CD4-positive, alpha-beta memory T cell (primary cell): ENCODE results near the gene CAMK2N2. TPM values are rescaled to one million over a fixed set of nuclear protein-coding genes. Genes with fewer than 3 reads are reported as not detected.
"Not testable (repeated sequence)": the region's sequence is repeated elsewhere in the genome, so short reads cannot be mapped to it uniquely, and the experiment has no call there.

ENCODE experiments used
- CTCF ChIA-PET: fragments of 350-600 bp; sonication (Branson Sonifier 250); formaldehyde crosslinking; loops from one replicate; lab custom pipeline; 2021; ENCODE audit warnings: inconsistent platforms; ENCODE audit not compliant: partially characterized antibody; lab: Charles Lee
- POLR2A ChIA-PET: fragments of 350-600 bp; sonication (Branson Sonifier 250); formaldehyde crosslinking; loops from one replicate; lab custom pipeline; 2021; ENCODE audit not compliant: partially characterized antibody; lab: Charles Lee
- DNase-seq, 5 donors: peaks; one replicate each; pipeline versions ENCODE4 v3.0.0 to v3.0.0-alpha.2; 2020 to 2022; ENCODE audit warnings: mixed read lengths in 1 of 5
- H3K27ac ChIP-seq: one replicate; pipeline ENCODE4 v1.7.0; 2013; ENCODE audit warnings: low read depth, low read length
- H3K27me3 ChIP-seq: 2 replicates; pipeline ENCODE4 v1.7.0; 2013; ENCODE audit warnings: mild to moderate bottlenecking, low read length, moderate library complexity; ENCODE audit not compliant: insufficient read depth
- H3K36me3 ChIP-seq: 2 replicates; pipeline ENCODE4 v1.7.0; 2013; ENCODE audit warnings: mild to moderate bottlenecking, low read length, moderate library complexity; ENCODE audit not compliant: insufficient read depth
- H3K4me1 ChIP-seq: 2 replicates; pipeline ENCODE4 v1.7.0; 2013; ENCODE audit warnings: mild to moderate bottlenecking, low read length, moderate library complexity; ENCODE audit not compliant: insufficient read depth
- H3K4me3 ChIP-seq, 2 donors: one replicate each; pipeline ENCODE4 v1.7.0; 2013; ENCODE audit warnings: low read length in 2 of 2, mild to moderate bottlenecking in 1 of 2
- H3K9me3 ChIP-seq, 2 donors: one replicate each; pipeline ENCODE4 v1.7.0; 2013; ENCODE audit warnings: low read length in 2 of 2, control low read depth in 1 of 2; ENCODE audit not compliant: control insufficient read depth in 1 of 2
- H3K27ac Mint-ChIP-seq, 7 donors: one replicate each; pipeline ENCODE4 v1.8.0; 2020 to 2021; ENCODE audit warnings: mixed read lengths in 7 of 7, mild to moderate bottlenecking in 6 of 7, inconsistent platforms in 3 of 7, moderate library complexity in 3 of 7
- H3K27me3 Mint-ChIP-seq, 2 donors: one replicate each; pipeline ENCODE4 v1.8.0; 2020 to 2021; ENCODE audit warnings: mixed read lengths in 2 of 2
- H3K36me3 Mint-ChIP-seq, 2 donors: one replicate each; pipeline ENCODE4 v1.8.0; 2020 to 2021; ENCODE audit warnings: mixed read lengths in 2 of 2, inconsistent platforms in 1 of 2, mild to moderate bottlenecking in 1 of 2
- H3K4me1 Mint-ChIP-seq, 4 donors: one replicate each; pipeline ENCODE4 v1.8.0; 2020 to 2021; ENCODE audit warnings: mixed read lengths in 4 of 4, mild to moderate bottlenecking in 1 of 4
- H3K4me3 Mint-ChIP-seq, 8 donors: one replicate each; pipeline ENCODE4 v1.8.0; 2020 to 2021; ENCODE audit warnings: mixed read lengths in 8 of 8, mild to moderate bottlenecking in 7 of 8, moderate library complexity in 6 of 8, inconsistent platforms in 3 of 8
- H3K9me3 Mint-ChIP-seq, 8 donors: one replicate each; pipeline ENCODE4 v1.8.0; 2020 to 2021; ENCODE audit warnings: mixed read lengths in 8 of 8, mild to moderate bottlenecking in 5 of 8, inconsistent platforms in 3 of 8, moderate library complexity in 1 of 8
- intact Hi-C: fragments of 100-400 bp; cut with micrococcal nuclease; formaldehyde crosslinking; loops from one replicate; pipeline ENCODE4 v1.15.1; 2023
- polyA plus RNA-seq, 2 donors: library from polyadenylated mRNA; unstranded; fragments of 300-500 nt; fragmentation: Illumina TruSeq; gene quantifications; one replicate each; pipeline ENCODE4 v1.2.3, GENCODE V29; 2021
- total RNA-seq, 2 experiments: library from RNA; stranded (reverse); gene quantifications; one replicate each; pipeline ENCODE4 v1.2.3, GENCODE V29; 2021

The CAMK2N2 gene
- total and polyA plus RNA-seq, 4 experiments from 2014 or later: 0.25 TPM; not detected in 3

GRCh38 chr3:184275961-184276910, 14.9 kb upstream of the CAMK2N2 start, which contains the start of gene ECE2:
ECE2 (plus strand) TSS chr3:184276022; CDS start chr3:184276154, 132 bp downstream.
- H3K9me3 ChIP-seq: no peaks in the 10 kb centered on the region
- H3K36me3 ChIP-seq: no peaks in the 10 kb centered on the region
- intact Hi-C loops: no loop called here
- ChIA-PET POLR2A (no interaction called here), CTCF (interaction anchor here (0.6 kb wide), 1 partner anchor 357 kb away, joined by 3 read pairs; no protein-coding TSS in a partner anchor)
- DNase-seq: no peak
- H3K4me3 ChIP-seq: no peak within 1 kb of the TSS
- Mint-ChIP-seq H3K36me3 (peaks cover 0 to 6% of the 10 kb centered on the region in 2 donors), H3K9me3 (peaks cover 0 to 2% (median 0%) of the 10 kb centered on the region in 8 donors), H3K4me3 (peak within 1 kb of the TSS in 5 of 8 donors; percentile 6 to 68 (median 40)), H3K27me3 (peaks cover 29 to 43% of the 10 kb centered on the region in 2 donors), H3K27ac (no peak within 1 kb of the TSS), H3K4me1 (peaks cover 0 to 6% (median 5%) of the 10 kb centered on the region in 4 donors)
- H3K27me3 ChIP-seq: peaks cover 20% of the 10 kb centered on the region
- no peak within 1 kb of the TSS for H3K27ac ChIP-seq
- no peaks in the 10 kb centered on the region for H3K4me1 ChIP-seq

- H3K27ac ChIP-seq: no peak overlapping the region
- H3K36me3 Mint-ChIP-seq: peaks cover 0 to 6% of the 10 kb centered on the region in 2 donors
- H3K4me3 Mint-ChIP-seq: peak overlapping the region in 4 of 8 donors; percentile 6 to 54 (median 38)
- H3K4me3 ChIP-seq: no peak overlapping the region
- H3K27me3 Mint-ChIP-seq: peaks cover 29 to 43% of the 10 kb centered on the region in 2 donors
- peaks cover 20% of the 10 kb centered on the region for H3K27me3 ChIP-seq
- H3K36me3 ChIP-seq: no peaks in the 10 kb centered on the region
- no peaks in the 10 kb centered on the region for H3K4me1 ChIP-seq
- no peak overlapping the region for H3K27ac Mint-ChIP-seq
- ChIA-PET CTCF (no interaction called here), POLR2A (no interaction called here)
- intact Hi-C loops: no loop called here
- H3K9me3 Mint-ChIP-seq: peaks cover 0 to 2% (median 0%) of the 10 kb centered on the region in 8 donors
- H3K4me1 Mint-ChIP-seq: peaks cover 0 to 6% (median 5%) of the 10 kb centered on the region in 4 donors
- no peak for DNase-seq
- no peaks in the 10 kb centered on the region for H3K9me3 ChIP-seq
Observed at GRCh38 chr3:184275381-184275701, 14.0 kb upstream of the CAMK2N2 start.

GRCh38 chr3:184272269-184272668, 10.9 kb upstream of the CAMK2N2 start:
- intact Hi-C loops: no loop called here
- H3K4me3 ChIP-seq: no peak overlapping the region
- H3K27ac ChIP-seq: no peak overlapping the region
- no peaks in the 10 kb centered on the region for H3K4me1 ChIP-seq
- peaks cover 0 to 4% (median 0%) of the 10 kb centered on the region in 8 donors for H3K9me3 Mint-ChIP-seq
- DNase-seq: no peak
- peaks cover 0 to 6% (median 5%) of the 10 kb centered on the region in 4 donors for H3K4me1 Mint-ChIP-seq
- H3K9me3 ChIP-seq: no peaks in the 10 kb centered on the region
- ChIA-PET CTCF (interaction anchor here (0.6 to 1.1 kb wide), 2 partner anchors 12 to 45 kb away, joined by 3 to 5 read pairs; no protein-coding TSS in a partner anchor), POLR2A (no interaction called here)
- no peak overlapping the region for H3K4me3 Mint-ChIP-seq
- peaks cover 25 to 35% of the 10 kb centered on the region in 2 donors for H3K27me3 Mint-ChIP-seq
- peaks cover 0 to 6% of the 10 kb centered on the region in 2 donors for H3K36me3 Mint-ChIP-seq
- no peak overlapping the region for H3K27ac Mint-ChIP-seq
- H3K36me3 ChIP-seq: no peaks in the 10 kb centered on the region
- peaks cover 19% of the 10 kb centered on the region for H3K27me3 ChIP-seq

GRCh38 chr3:184267249-184267648, 5.9 kb upstream of the CAMK2N2 start:
- not testable (repeated sequence) for H3K27me3 ChIP-seq

GRCh38 chr3:184262764-184263179, 1.4 kb upstream of the CAMK2N2 start:
- ChIA-PET CTCF (no interaction called here), POLR2A (no interaction called here)
- H3K36me3 Mint-ChIP-seq: peaks cover 0 to 3% of the 10 kb centered on the region in 2 donors
- H3K9me3 ChIP-seq: no peaks in the 10 kb centered on the region
- H3K4me3 ChIP-seq: peak overlapping the region in 1 of 2 donors; percentile 52
- intact Hi-C loops: no loop called here
- H3K4me3 Mint-ChIP-seq: peak overlapping the region in 7 of 8 donors; percentile 47 to 88 (median 67)
- no peaks in the 10 kb centered on the region for H3K36me3 ChIP-seq
- H3K4me1 ChIP-seq: peaks cover 25% of the 10 kb centered on the region
- H3K27ac Mint-ChIP-seq: peak overlapping the region in 1 of 7 donors; percentile 70
- DNase-seq: no peak
- H3K27me3 ChIP-seq: no peaks in the 10 kb centered on the region
- H3K9me3 Mint-ChIP-seq: peaks cover 0 to 5% (median 0%) of the 10 kb centered on the region in 8 donors
- no peak overlapping the region for H3K27ac ChIP-seq
- H3K4me1 Mint-ChIP-seq: peaks cover 14 to 35% (median 18%) of the 10 kb centered on the region in 4 donors
- H3K27me3 Mint-ChIP-seq: peaks cover 6 to 18% of the 10 kb centered on the region in 2 donors

More at GRCh38 chr3:184267249-184267648, 5.9 kb upstream of the CAMK2N2 start:
- H3K4me3 Mint-ChIP-seq, H3K4me3 ChIP-seq, H3K9me3 ChIP-seq, POLR2A ChIA-PET, H3K9me3 Mint-ChIP-seq, DNase-seq, H3K4me1 Mint-ChIP-seq, H3K27ac Mint-ChIP-seq, H3K27ac ChIP-seq, H3K36me3 Mint-ChIP-seq, CTCF ChIA-PET, H3K36me3 ChIP-seq, intact Hi-C loops: not testable (repeated sequence)
- H3K27me3 Mint-ChIP-seq: peaks cover 8 to 20% of the 10 kb centered on the region in 2 donors
- H3K4me1 ChIP-seq: peaks cover 11% of the 10 kb centered on the region

GRCh38 chr3:184261854-184262763, 756 bp upstream of the CAMK2N2 start:
- intact Hi-C loops: loop anchor here (2.0 kb wide), 1 partner anchor 37 kb away; the partner anchor contains the start of gene PSMD2
- peak overlapping the region; percentile 52 to 61 for H3K4me3 ChIP-seq
- H3K9me3 ChIP-seq: no peaks in the 10 kb centered on the region
- H3K9me3 Mint-ChIP-seq: peaks cover 0 to 2% (median 0%) of the 10 kb centered on the region in 8 donors
- H3K27ac ChIP-seq: no peak overlapping the region
- peak in 3 of 5 donors; percentile 19 to 61 (median 23) for DNase-seq
- H3K27ac Mint-ChIP-seq: peak overlapping the region in 5 of 7 donors; percentile 0 to 70 (median 19)
- peak overlapping the region; percentile 82 to 91 (median 88) for H3K4me3 Mint-ChIP-seq
- POLR2A ChIA-PET: interaction anchor here (3.6 kb wide), 1 partner anchor 12 kb away, joined by 16 read pairs; the partner anchor contains the start of gene EEF1AKMT4
- peaks cover 3% of the 10 kb centered on the region in 2 donors for H3K36me3 Mint-ChIP-seq
- H3K4me1 Mint-ChIP-seq: peaks cover 14 to 35% (median 18%) of the 10 kb centered on the region in 4 donors
- CTCF ChIA-PET: interaction anchor here (0.8 to 1.8 kb wide), 3 partner anchors 10 to 34 kb away, joined by 3 to 5 read pairs (median 3); partner anchors contain the start of gene EEF1AKMT4
- peaks cover 3 to 12% of the 10 kb centered on the region in 2 donors for H3K27me3 Mint-ChIP-seq
- no peaks in the 10 kb centered on the region for H3K27me3 ChIP-seq
- H3K4me1 ChIP-seq: peaks cover 25% of the 10 kb centered on the region
- no peaks in the 10 kb centered on the region for H3K36me3 ChIP-seq
